Stimulated activated CD4-positive, alpha-beta T cell treated with anti-CD3 and anti-CD28 coated beads, Interleukin-15, amount 100 ng/mL, for 24 hours (primary cell): ENCODE results near the gene APC.

Experiments
- DNase-seq: peaks from one replicate; pipeline ENCODE4 v3.0.0-alpha.2; 2020

The APC gene

GRCh38 chr5:112717506-112718082 lies 20.1 kb upstream of the APC start:
- no peak for DNase-seq

GRCh38 chr5:112718344-112718743 lies 19.3 kb upstream of the APC start:
- DNase-seq, result no peak

GRCh38 chr5:112720576-112720975 lies 17.1 kb upstream of the APC start:
- DNase-seq, result no peak

GRCh38 chr5:112724901-112725300 lies 12.8 kb upstream of the APC start:
- no peak for DNase-seq

- DNase-seq, result no peak
Measured at GRCh38 chr5:112729630-112730029, 8.1 kb upstream of the APC start.

GRCh38 chr5:112732131-112732530 lies 5.6 kb upstream of the APC start:
- no peak for DNase-seq

- no peak for DNase-seq
Measured at GRCh38 chr5:112733586-112733985, 4.1 kb upstream of the APC start.

GRCh38 chr5:112734597-112734996 lies 3.1 kb upstream of the APC start:
- no peak for DNase-seq

GRCh38 chr5:112735702-112736101 lies 2.0 kb upstream of the APC start:
- DNase-seq, result no peak

GRCh38 chr5:112737070-112737462 lies 619 bp upstream of the APC start:
- no peak for DNase-seq

GRCh38 chr5:112738191-112738560 lies 491 bp downstream of the APC start:
- no peak for DNase-seq

- DNase-seq, result no peak
Measured at GRCh38 chr5:112742424-112742823, 4.7 kb downstream of the APC start.

GRCh38 chr5:112743631-112744030 lies 5.9 kb downstream of the APC start:
- DNase-seq, result no peak

GRCh38 chr5:112752335-112752734 lies 14.7 kb downstream of the APC start:
- DNase-seq, result no peak

- DNase-seq, result no peak
Measured at GRCh38 chr5:112755703-112756102, 18.0 kb downstream of the APC start.

GRCh38 chr5:112757468-112758208 lies 20.0 kb downstream of the APC start:
- no peak for DNase-seq

- no peak for DNase-seq
Measured at GRCh38 chr5:112758676-112759075, 21.0 kb downstream of the APC start.

GRCh38 chr5:112762113-112762810 lies 24.6 kb downstream of the APC start:
- no peak for DNase-seq

GRCh38 chr5:112763165-112763564 lies 25.5 kb downstream of the APC start:
- DNase-seq, result no peak

- no peak for DNase-seq
Measured at GRCh38 chr5:112772124-112772523, 34.4 kb downstream of the APC start.

GRCh38 chr5:112776301-112776856 lies 38.7 kb downstream of the APC start:
- no peak for DNase-seq

- no peak for DNase-seq
Measured at GRCh38 chr5:112779531-112779930, 41.8 kb downstream of the APC start.

- DNase-seq, result no peak
Measured at GRCh38 chr5:112784726-112785125, 47.0 kb downstream of the APC start.

GRCh38 chr5:112787261-112787660 lies 49.6 kb downstream of the APC start:
- no peak for DNase-seq
